Measurements from ENCODE around the gene FBXL12. TPM values are rescaled to one million over a fixed set of nuclear protein-coding genes. Genes with fewer than 3 reads are reported as not detected.
"Not testable (repeated sequence)": the region's sequence is repeated elsewhere in the genome, so short reads cannot be mapped to it uniquely, and the experiment has no call there.

The FBXL12 gene
- total RNA-seq, 1 experiment from 2014 or later, result 13.9 TPM

DNA sequence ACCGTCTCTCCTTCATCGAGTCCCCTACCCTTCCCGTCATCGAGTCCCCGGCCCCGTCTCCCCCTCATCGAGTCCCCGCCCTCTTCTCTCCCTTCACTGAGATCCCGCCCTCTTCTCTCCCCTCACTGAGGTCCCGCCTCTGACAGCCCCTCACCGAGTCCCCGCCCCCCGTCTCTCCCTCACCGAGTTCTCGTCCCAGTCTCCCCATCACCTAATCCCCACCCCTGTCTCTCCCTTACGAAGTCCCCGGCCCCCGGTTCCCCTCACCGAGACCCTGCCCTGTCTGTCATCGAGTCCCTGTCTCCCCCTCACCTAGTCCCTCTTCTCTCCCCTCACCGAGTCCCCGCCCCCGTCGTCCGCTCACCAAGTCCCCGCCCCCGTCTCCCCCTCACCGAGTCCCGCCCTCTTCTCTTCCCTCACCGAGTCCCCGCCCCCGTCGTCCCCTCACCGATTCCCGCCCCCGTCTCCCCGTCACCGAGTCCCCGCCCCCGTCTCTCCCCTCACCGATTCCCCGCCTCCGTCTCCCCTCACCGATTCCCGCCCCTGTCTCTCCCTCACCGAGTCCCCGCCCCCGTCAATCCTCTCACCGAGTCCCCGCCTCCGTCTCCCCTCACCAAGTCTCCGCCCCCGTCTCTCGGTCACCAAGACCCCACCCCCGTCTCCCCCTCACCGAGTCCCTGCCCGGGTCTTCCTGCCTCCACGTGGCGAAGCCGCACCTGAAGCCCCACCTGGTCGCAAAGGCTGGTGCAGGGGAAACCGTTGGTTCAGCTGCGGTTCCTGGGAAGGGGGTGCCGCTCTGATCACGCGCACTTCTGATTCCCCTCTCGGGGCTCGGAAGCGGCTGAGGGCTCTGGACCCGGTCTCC, 26.4 kb downstream of the FBXL12 start:
- DNase-seq (ENCODE audit: low read depth), result peak; percentile 76

DNA sequence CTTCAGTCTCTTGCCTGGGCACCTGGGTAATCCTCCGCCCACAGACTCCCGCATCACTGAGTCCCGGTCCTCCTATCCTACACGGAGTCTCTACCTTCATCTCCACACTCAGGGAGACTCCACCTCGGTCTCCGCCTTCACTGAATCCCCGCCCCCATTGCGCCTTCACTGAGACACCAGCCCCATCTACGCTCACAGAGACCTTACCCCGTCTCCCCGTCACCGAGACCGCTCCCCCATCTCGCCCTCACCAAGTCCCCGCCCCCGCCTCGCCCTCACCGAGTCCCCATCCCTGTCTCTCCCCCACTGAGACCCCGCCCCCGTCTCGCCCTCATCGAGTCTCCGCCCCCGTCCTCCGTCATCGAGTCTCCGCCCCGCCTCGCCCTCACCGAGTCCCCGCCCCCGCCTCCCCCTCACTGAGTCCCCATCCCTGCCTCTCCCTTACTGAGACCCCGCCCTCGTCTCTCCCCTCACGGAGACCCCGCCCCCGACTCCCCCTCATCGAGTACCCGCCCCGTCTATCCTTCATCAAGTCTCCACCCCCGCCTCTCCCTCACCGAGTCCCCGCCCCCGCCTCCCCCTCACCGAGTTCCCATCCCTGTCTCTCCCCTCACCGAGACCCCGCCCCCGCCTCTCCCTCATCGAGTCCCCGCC, 27.2 kb downstream of the FBXL12 start:
- DNase-seq (ENCODE audit: low read depth), result peak; percentile 91

DNA sequence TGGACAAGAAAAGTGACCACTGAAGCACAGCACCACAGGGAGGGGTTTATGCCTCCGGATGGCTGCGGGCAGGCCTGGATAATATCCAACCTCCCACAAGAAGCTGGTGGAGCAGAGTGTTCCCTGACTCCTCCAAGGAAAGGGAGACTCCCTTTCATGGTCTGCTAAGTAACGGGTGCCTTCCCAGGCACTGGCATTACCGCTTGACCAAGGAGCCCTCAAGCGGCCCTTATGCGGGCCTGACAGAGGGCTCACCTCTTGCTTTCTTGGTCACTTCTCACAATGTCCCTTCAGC, 27.9 kb downstream of the FBXL12 start:
- not testable (repeated sequence) for DNase-seq (ENCODE audit: low read depth)

GRCh38 chr19:9789579-9789978, 29.3 kb downstream of the FBXL12 start:
- DNase-seq (ENCODE audit: low read depth), result not testable (repeated sequence)

GRCh38 chr19:9789066-9789465, 29.8 kb downstream of the FBXL12 start:
- DNase-seq (ENCODE audit: low read depth), result no peak

DNA sequence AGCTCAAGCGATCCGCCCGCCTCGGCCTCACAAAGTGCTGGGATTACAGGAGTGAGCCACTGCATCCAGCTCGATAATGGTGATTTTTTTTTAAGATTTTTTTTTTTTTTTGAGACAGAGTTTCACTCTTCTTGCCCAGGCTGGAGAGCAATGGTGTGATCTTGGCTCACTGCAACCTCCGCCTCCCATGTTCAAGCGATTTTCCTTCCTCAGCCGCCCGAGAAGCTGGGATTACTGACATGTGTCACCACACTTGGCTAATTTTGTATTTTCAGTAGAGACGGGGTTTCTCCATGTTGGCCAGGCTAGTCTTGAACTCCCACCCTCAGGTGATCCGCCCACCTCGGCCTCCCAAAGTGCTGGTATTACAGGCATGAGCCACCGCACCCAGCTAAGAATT, 30.3 kb downstream of the FBXL12 start:
- DNase-seq (ENCODE audit: low read depth), result not testable (repeated sequence)

DNA sequence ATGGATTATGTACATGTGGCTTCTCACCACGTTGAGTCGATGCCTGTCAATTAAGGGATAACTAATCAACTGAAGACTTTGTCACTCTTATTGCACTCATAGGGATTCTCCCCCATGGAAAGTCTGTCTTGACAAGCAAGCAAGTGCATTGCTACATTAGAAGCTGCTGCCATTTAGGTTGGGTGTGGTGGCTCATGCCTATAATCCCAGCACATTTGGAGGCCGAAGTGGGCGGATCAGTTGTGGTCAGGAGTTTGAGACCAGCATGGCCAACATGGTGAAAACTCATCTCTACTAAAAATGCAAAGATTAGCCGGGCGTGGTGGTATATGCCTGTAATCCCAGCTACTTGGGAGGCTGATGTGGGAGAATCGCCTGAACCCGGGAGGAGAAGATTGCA, 32.1 kb downstream of the FBXL12 start:
- DNase-seq (ENCODE audit: low read depth), result no peak

GRCh38 chr19:9786342-9786741, 32.5 kb downstream of the FBXL12 start:
- no peak for DNase-seq (ENCODE audit: low read depth)

DNA sequence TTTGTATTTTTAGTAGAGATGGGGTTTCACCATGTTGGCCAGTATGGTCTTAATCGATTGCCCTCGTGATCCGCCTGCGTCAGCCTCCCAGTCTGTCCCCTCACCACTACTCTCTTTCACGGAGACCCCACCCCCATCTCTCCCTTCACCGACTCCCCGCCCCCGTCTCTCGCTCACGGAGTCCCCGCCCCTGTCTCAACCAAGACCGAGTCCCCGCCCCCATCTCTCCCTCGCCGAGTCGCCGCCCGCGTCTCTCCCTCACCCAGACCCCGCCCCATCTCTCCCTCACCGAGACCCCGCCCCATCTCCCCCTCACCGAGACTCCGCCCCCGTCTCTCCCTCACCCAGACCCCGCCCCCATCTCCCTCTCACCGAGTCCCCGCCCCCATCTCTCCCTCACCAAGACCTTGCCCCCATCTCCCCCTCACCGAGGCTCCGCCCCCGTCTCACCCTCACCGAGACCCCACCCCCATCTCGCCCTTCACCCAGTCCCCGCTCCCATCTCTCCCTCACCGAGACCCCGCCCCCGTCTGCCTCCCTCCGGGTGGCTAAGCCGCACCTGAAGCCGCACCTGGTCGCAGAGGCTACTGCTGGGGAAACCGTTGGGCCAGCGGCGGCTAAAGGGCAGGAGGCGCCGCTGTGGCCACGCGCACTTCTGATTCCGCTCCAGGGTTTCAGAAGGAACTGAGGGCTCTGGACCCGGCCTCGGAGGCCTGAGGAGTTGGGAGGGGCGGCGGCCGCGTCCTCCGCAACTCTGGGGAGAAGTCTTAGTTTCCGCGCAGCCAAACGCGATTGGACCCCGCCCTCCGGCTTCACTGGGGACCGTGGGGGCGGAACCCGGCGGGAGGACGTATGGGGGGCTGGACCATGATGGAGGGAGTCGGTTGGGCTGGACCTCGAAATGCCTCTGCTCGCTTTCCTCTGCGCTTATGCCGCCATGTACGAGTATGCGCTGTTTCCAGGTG, 33.2 kb downstream of the FBXL12 start:
- peak; percentile 93 for DNase-seq (ENCODE audit: low read depth)

GRCh38 chr19:9784163-9784496, 34.7 kb downstream of the FBXL12 start:
- not testable (repeated sequence) for DNase-seq (ENCODE audit: low read depth)

DNA sequence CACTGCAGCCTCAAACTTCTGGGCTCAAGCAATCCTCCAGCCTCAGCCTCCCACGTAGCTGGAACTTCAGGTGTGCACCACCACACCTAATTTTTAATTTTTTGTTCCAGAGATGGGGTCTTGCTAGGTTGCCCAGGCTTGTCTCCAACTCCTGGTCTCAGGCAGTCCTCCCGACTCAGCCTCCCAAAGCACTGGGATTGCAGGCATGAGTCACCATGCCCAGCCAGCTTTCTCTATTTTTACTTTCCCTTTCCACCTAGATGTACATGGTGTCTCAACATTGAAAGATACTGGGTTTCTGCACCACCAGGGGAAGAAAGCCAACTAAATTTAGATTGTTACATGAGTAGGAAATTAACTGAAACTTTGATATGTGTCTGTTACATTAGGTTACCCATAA, 36.5 kb downstream of the FBXL12 start:
- DNase-seq (ENCODE audit: low read depth), result no peak

GRCh38 chr19:9768175-9769112, 50.4 kb downstream of the FBXL12 start, which contains the start of gene ZNF846:
Gene ZNF846 (minus strand): TSS chr19:9768738. CDS start chr19:9764950, 3,788 bp downstream.
- peak; percentile 98 for DNase-seq (ENCODE audit: low read depth)

Other genes starting within 250 kb of the FBXL12 start
- 33.5 and 35.8 TPM in 2 replicates for gene ZNF121, start 234.6 kb downstream of the FBXL12 start, total RNA-seq (2014; rRNA removed; shearing (Covaris generic))
- 14.3 and 16.5 TPM in 2 replicates for gene ZNF561, start 197.8 kb downstream of the FBXL12 start, total RNA-seq (2014; rRNA removed; shearing (Covaris generic))
- 29.9 and 30.1 TPM in 2 replicates for gene ZNF562, start 144.0 kb downstream of the FBXL12 start, total RNA-seq (2014; rRNA removed; shearing (Covaris generic))
- 1.5 and 2.1 TPM in 2 replicates for gene ZNF846, start 50.3 kb downstream of the FBXL12 start, total RNA-seq (2014; rRNA removed; shearing (Covaris generic))
- 467 and 704 TPM in 2 replicates for gene UBL5, start 8.8 kb upstream of the FBXL12 start, total RNA-seq (2014; rRNA removed; shearing (Covaris generic))
- gene PIN1, start 16.2 kb upstream of the FBXL12 start, total RNA-seq (2014; rRNA removed; shearing (Covaris generic)), result 127 and 131 TPM in 2 replicates
- 8.2 and 15.7 TPM in 2 replicates for gene OLFM2, start 117.4 kb upstream of the FBXL12 start, total RNA-seq (2014; rRNA removed; shearing (Covaris generic))
- gene COL5A3, start 191.4 kb upstream of the FBXL12 start, total RNA-seq (2014; rRNA removed; shearing (Covaris generic)), result 2.8 and 4.1 TPM in 2 replicates
- gene RDH8, start 194.4 kb upstream of the FBXL12 start, total RNA-seq (2014; rRNA removed; shearing (Covaris generic)), result not detected in 2 replicates

All from Daoy (cell line).